GM23248 (cell line): ENCODE measurements around the gene PRKCE. TPM values are rescaled to one million over a fixed set of nuclear protein-coding genes. Genes with fewer than 3 reads are reported as not detected.

Experiments
- DNase-seq: peaks from one replicate; pipeline ENCODE4 v3.0.0-alpha.2; 2015
- H2AFZ ChIP-seq: fragments of 200-600 bp; sonication (generic); 2 replicates; pipeline ENCODE4 v1.6.1; 2016; ENCODE audit warnings: antibody characterized with exemption
- H3F3A ChIP-seq: fragments of 200-600 bp; sonication (generic); 2 replicates; pipeline ENCODE4 v1.6.1; 2016; ENCODE audit warnings: mild to moderate bottlenecking, antibody characterized with exemption, mixed run types; ENCODE audit not compliant: insufficient read depth
- H3K27ac ChIP-seq: fragments of 200-600 bp; sonication (generic); 2 replicates; pipeline ENCODE4 v1.5.1; 2016; ENCODE audit warnings: mild to moderate bottlenecking
- H3K27me3 ChIP-seq: fragments of 200-600 bp; sonication (generic); replicated peaks from 2 replicates; pipeline ENCODE4 v1.6.1; 2016; ENCODE audit warnings: mild to moderate bottlenecking; ENCODE audit not compliant: insufficient read depth
- H3K36me3 ChIP-seq: fragments of 200-600 bp; sonication (generic); 2 replicates; pipeline ENCODE4 v1.6.1; 2016; ENCODE audit warnings: low read depth, mild to moderate bottlenecking
- H3K4me1 ChIP-seq: fragments of 200-600 bp; sonication (generic); 2 replicates; pipeline ENCODE4 v1.6.1; 2016; ENCODE audit warnings: mild to moderate bottlenecking; ENCODE audit not compliant: insufficient read depth
- H3K4me2 ChIP-seq: fragments of 200-600 bp; sonication (generic); one replicate; pipeline ENCODE4 v1.6.1; 2016; ENCODE audit warnings: mild to moderate bottlenecking; ENCODE audit not compliant: unreplicated experiment
- H3K4me3 ChIP-seq: fragments of 200-600 bp; sonication (generic); 2 replicates; pipeline ENCODE4 v1.5.1; 2016; ENCODE audit warnings: mild to moderate bottlenecking
- H3K79me2 ChIP-seq: fragments of 200-600 bp; sonication (generic); 2 replicates; pipeline ENCODE4 v1.6.1; 2016; ENCODE audit warnings: mild to moderate bottlenecking; ENCODE audit not compliant: insufficient read depth
- H3K9ac ChIP-seq: fragments of 200-600 bp; sonication (generic); 2 replicates; pipeline ENCODE4 v1.6.1; 2016; ENCODE audit warnings: mild to moderate bottlenecking
- H3K9me2 ChIP-seq: fragments of 200-600 bp; sonication (generic); 2 replicates; pipeline ENCODE4 v1.6.1; 2016; ENCODE audit warnings: mixed run types, mild to moderate bottlenecking, moderate library complexity; ENCODE audit not compliant: insufficient read depth
- H3K9me3 ChIP-seq: fragments of 200-600 bp; sonication (generic); one replicate; pipeline ENCODE4 v1.6.1; 2017; ENCODE audit warnings: low read depth
- H4K20me1 ChIP-seq: fragments of 200-600 bp; sonication (generic); 2 replicates; pipeline ENCODE4 v1.6.0; 2016; ENCODE audit not compliant: insufficient read depth
- EZH2 ChIP-seq: fragments of 200-600 bp; sonication (generic); IDR thresholded peaks from 2 replicates; pipeline ENCODE4 v1.6.1; 2018; ENCODE audit warnings: antibody characterized with exemption, mild to moderate bottlenecking; ENCODE audit not compliant: insufficient read depth, poor library complexity, severe bottlenecking
- EZH2phosphoT487 ChIP-seq: fragments of 200-600 bp; sonication (generic); IDR thresholded peaks from 2 replicates; pipeline ENCODE4 v1.6.1; 2018; ENCODE audit warnings: antibody characterized with exemption, moderate library complexity, mild to moderate bottlenecking, low read depth; ENCODE audit not compliant: insufficient read depth
- WGBS, 2 experiments: methylation state at CpG; one replicate each; pipeline ENCODE4 v1.1.6; 2015 to 2017; ENCODE audit warnings: low lambda C conversion rate in 2 of 2, low coverage in 1 of 2; ENCODE audit errors: missing lambda C conversion rate in 2 of 2; 5-methylcytosine and 5-hydroxymethylcytosine counted together
- in situ Hi-C: fragments of 300-500 bp; cut with MboI; formaldehyde crosslinking; loops from 2 replicates; pipeline ENCODE4 v1.15.0; 2020
- polyA plus RNA-seq: library from polyadenylated mRNA; unstranded; fragments of >200 nt; fragmentation: Nextera tagmentation; extraction: Ambion mirVana; gene quantifications from 2 replicates; pipeline ENCODE4 v1.2.1, GENCODE V29; 2016
- total RNA-seq: library from RNA; depleted of rRNA; stranded (reverse); fragments of >200 nt; shearing (Covaris generic); gene quantifications from 2 replicates; pipeline ENCODE4 v1.2.3, GENCODE V29; 2014

The PRKCE gene
- total and polyA plus RNA-seq, 2 experiments from 2014 or later, result 5.9 to 7.0 TPM

- in situ Hi-C loops, result no loop called here
- no peak overlapping the region for H2AFZ ChIP-seq
- H3K4me2 ChIP-seq, result peak overlapping the region; percentile 8
- DNase-seq, result no peak
- H3F3A ChIP-seq, result peaks cover 29% of the 10 kb centered on the region
- no peak for TF ChIP-seq EZH2phosphoT487
- TF ChIP-seq EZH2, result no peak
- no peaks in the 10 kb centered on the region for H3K36me3 ChIP-seq
- no peaks in the 10 kb centered on the region for H3K27me3 ChIP-seq
- no peak overlapping the region for H3K27ac ChIP-seq
- H4K20me1 ChIP-seq, result no peaks in the 10 kb centered on the region
- H3K4me3 ChIP-seq, result no peak overlapping the region
- H3K4me1 ChIP-seq, result peaks cover 40% of the 10 kb centered on the region
- 70 to 79% methylated on average over 2 of the region's 2 CpGs for WGBS, 2 experiments
- no peaks in the 10 kb centered on the region for H3K9me3 ChIP-seq
- no peak overlapping the region for H3K9ac ChIP-seq
- H3K9me2 ChIP-seq, result no peaks in the 10 kb centered on the region
- H3K79me2 ChIP-seq, result peaks cover 15% of the 10 kb centered on the region
These were observed 199.6 kb downstream of the PRKCE start for GRCh38 chr2:45851111-45851510.

DNA sequence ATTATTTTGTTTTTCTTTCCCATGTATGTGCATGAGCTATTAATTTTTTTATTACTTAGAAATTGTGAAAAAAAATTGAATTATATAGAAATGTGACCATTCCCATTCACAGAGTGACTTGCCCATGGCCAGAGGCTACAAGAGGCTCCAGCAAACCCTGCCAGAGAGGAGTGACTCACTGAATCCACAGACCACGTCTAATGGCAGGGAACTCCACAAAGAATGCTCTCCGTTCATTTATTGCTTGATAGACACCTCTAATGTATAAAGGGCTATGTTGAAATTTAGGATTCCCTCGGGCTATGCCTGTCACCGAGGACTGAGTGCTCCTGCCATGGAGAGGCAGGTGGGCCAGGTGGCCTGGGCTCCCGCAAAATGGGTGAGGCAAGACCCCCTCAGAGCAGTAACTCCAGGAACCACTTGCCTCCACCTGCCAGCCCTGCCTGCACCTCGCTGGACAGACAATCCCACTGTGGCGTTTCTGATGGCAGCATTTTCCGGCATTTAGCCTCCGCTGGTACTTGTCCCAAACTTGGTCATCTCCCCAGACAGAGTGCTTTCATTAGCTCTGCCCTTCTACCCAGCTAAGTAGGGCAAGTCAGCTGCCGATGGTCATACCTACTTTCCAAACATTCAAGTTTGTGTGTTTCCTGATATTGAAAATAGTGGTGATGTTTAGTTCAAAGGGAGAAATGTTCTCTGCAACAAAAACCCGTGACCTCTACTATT is 200.3 kb downstream of the PRKCE start:
- Histone ChIP-seq H4K20me1 (no peaks in the 10 kb centered on the region), H3K4me1 (peaks cover 40% of the 10 kb centered on the region), H3K27ac (no peak overlapping the region), H3K27me3 (no peaks in the 10 kb centered on the region), H3K9me3 (no peaks in the 10 kb centered on the region), H3K79me2 (peaks cover 21% of the 10 kb centered on the region), H3K9me2 (no peaks in the 10 kb centered on the region), H3K9ac (no peak overlapping the region), H3K4me3 (no peak overlapping the region), H3F3A (peaks cover 29% of the 10 kb centered on the region), H2AFZ (no peak overlapping the region), H3K36me3 (no peaks in the 10 kb centered on the region), H3K4me2 (peak overlapping the region; percentile 8)
- DNase-seq, result peak; percentile 93
- in situ Hi-C loops, result no loop called here
- TF ChIP-seq EZH2, result no peak
- TF ChIP-seq EZH2phosphoT487, result no peak
- 37 to 44% methylated on average over 11 of the region's 11 CpGs for WGBS, 2 experiments

DNA sequence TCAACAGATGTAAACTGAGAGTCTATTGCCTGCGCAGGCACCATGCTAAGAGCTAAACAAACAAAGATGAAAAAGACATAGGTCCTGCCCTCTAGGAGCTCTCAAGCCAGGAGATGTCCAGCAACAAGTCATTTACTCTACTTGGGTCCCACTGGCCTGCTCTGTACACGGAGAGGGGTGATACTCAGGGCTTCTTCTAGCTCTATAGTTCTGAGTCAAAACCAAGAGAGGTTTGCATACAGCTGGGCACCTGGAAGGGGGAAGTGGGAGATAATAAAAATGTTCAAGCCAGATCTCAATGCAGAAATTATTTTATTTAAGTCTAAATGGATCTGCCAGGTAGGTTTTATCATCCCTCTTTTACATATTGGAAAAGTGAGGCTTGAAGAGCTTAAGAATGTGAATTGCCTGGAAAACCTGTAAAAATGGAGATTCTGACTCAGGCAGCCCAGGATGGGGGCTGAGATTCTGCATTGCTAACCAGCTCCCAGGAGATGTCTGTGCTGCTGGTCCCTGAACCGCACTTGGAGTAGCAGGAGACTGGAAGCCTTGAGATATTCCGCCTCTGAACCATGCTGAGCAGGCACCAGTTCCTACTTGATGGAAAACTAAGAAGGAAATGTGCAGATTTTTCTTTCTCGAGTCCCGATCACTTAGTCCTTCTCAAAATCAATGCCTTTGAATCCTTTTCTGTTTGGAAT is 201.1 kb downstream of the PRKCE start:
- 75 to 77% methylated on average over 6 of the region's 6 CpGs for WGBS, 2 experiments
- H4K20me1 ChIP-seq, result no peaks in the 10 kb centered on the region

GRCh38 chr2:45855374-45855773 is 203.9 kb downstream of the PRKCE start:
- in situ Hi-C loops, result no loop called here
- Histone ChIP-seq H3K9me3 (no peaks in the 10 kb centered on the region), H3K4me3 (no peak overlapping the region), H2AFZ (no peak overlapping the region), H3K4me2 (no peak overlapping the region), H3K9ac (no peak overlapping the region), H3K36me3 (no peaks in the 10 kb centered on the region), H4K20me1 (no peaks in the 10 kb centered on the region), H3K4me1 (peaks cover 31% of the 10 kb centered on the region), H3F3A (peaks cover 10% of the 10 kb centered on the region), H3K27ac (no peak overlapping the region), H3K79me2 (peaks cover 47% of the 10 kb centered on the region), H3K9me2 (no peaks in the 10 kb centered on the region), H3K27me3 (no peaks in the 10 kb centered on the region)
- TF ChIP-seq EZH2phosphoT487 (no peak), EZH2 (no peak)
- WGBS, 2 experiments, result 20 to 29% methylated on average over 3 of the region's 3 CpGs
- DNase-seq, result peak; percentile 30

More for the DNA sequence above, 201.1 kb downstream of the PRKCE start:
- Histone ChIP-seq H3K79me2 (peaks cover 27% of the 10 kb centered on the region), H3K9me2 (no peaks in the 10 kb centered on the region), H3K27ac (no peak overlapping the region), H3K9ac (no peak overlapping the region), H3K4me2 (no peak overlapping the region), H3K9me3 (no peaks in the 10 kb centered on the region), H3F3A (peaks cover 29% of the 10 kb centered on the region), H3K4me3 (no peak overlapping the region), H3K4me1 (peaks cover 40% of the 10 kb centered on the region), H3K36me3 (no peaks in the 10 kb centered on the region), H2AFZ (no peak overlapping the region), H3K27me3 (no peaks in the 10 kb centered on the region)
- no peak for TF ChIP-seq EZH2phosphoT487
- peak; percentile 11 for DNase-seq
- in situ Hi-C loops, result no loop called here
